OCI-LY3 (cell line): Measurements from ENCODE around the gene FXYD5.

Experiments used
- H2AFZ ChIP-seq: fragments of 200-600, 300-600 bp; shearing (Covaris generic); 2 replicates; pipeline ENCODE4 v1.6.0; 2014; ENCODE audit warnings: antibody characterized with exemption, low read depth, low read length
- H3K27ac ChIP-seq: fragments of 200-600, 300-600 bp; sonication (generic); 2 replicates; pipeline ENCODE4 v1.5.1; 2014; ENCODE audit warnings: mild to moderate bottlenecking, low read length, moderate library complexity, mixed read lengths
- H3K27me3 ChIP-seq: fragments of 200-600, 300-600 bp; sonication (generic); 2 replicates; pipeline ENCODE4 v1.6.1; 2014; ENCODE audit warnings: low read depth, low read length, mixed read lengths
- H3K36me3 ChIP-seq: fragments of 200-600, 300-600 bp; sonication (generic); replicated peaks from 2 replicates; pipeline ENCODE3; 2014; ENCODE audit warnings: low read depth, low read length, mixed read lengths
- H3K4me1 ChIP-seq: fragments of 300-600, 200-600 bp; sonication (generic); 2 replicates; pipeline ENCODE4 v1.6.1; 2014; ENCODE audit warnings: low read length, mixed read lengths
- H3K4me2 ChIP-seq: fragments of 200-600, 300-600 bp; sonication (generic); 2 replicates; pipeline ENCODE4 v1.6.1; 2014; ENCODE audit warnings: low read length, mixed read lengths
- H3K4me3 ChIP-seq: fragments of 300-600, 200-600 bp; sonication (generic); 2 replicates; pipeline ENCODE4 v1.5.1; 2014; ENCODE audit warnings: antibody characterized with exemption, mild to moderate bottlenecking, low read length, moderate library complexity
- H3K79me2 ChIP-seq: fragments of 300-600, 200-600 bp; shearing (Covaris generic); 2 replicates; pipeline ENCODE4 v1.6.1; 2014; ENCODE audit warnings: mild to moderate bottlenecking, low read length, mixed read lengths
- H3K9ac ChIP-seq: fragments of 300-600, 200-600 bp; shearing (Covaris generic); 2 replicates; pipeline ENCODE4 v1.6.0; 2014; ENCODE audit warnings: mild to moderate bottlenecking, low read length, moderate library complexity
- H3K9me3 ChIP-seq: fragments of 200-600, 300-600 bp; shearing (Covaris generic); 2 replicates; pipeline ENCODE4 v1.6.1; 2014; ENCODE audit warnings: low read length, mixed read lengths; ENCODE audit not compliant: insufficient read depth
- H4K20me1 ChIP-seq: fragments of 200-600, 300-600 bp; sonication (generic); 2 replicates; pipeline ENCODE4 v1.6.1; 2016; ENCODE audit warnings: low read length, mixed read lengths; ENCODE audit not compliant: insufficient read depth
- CTCF ChIP-seq: fragments of 200-600, 300-600 bp; sonication (generic); IDR thresholded peaks from 2 replicates; pipeline ENCODE4 v1.5.1; 2014; ENCODE audit warnings: antibody characterized with exemption, low read length, low read depth
- EZH2phosphoT487 ChIP-seq: fragments of 200-600 bp; shearing (Covaris generic); IDR thresholded peaks from 2 replicates; pipeline ENCODE4 v1.6.1; 2018; ENCODE audit warnings: antibody characterized with exemption, mixed run types, low read depth

FXYD5 gene

GRCh38 chr19:35143231-35143715, 11.3 kb upstream of the FXYD5 start, which contains the start of gene FXYD7:
Gene FXYD7 (plus strand): TSS chr19:35143255. CDS start chr19:35143334, 79 bp downstream.
- no peaks in the 10 kb centered on the region for H3K79me2 ChIP-seq
- TF ChIP-seq EZH2phosphoT487: no peak
- no peak for TF ChIP-seq CTCF
- no peaks in the 10 kb centered on the region for H3K9me3 ChIP-seq
- peak within 1 kb of the TSS; percentile 99 for H3K4me2 ChIP-seq
- H3K36me3 ChIP-seq: no peaks in the 10 kb centered on the region
- peak within 1 kb of the TSS; percentile 58; the same call in 1 of the 2 replicates for H3K9ac ChIP-seq
- H3K4me1 ChIP-seq: peaks cover 15% of the 10 kb centered on the region
- peak within 1 kb of the TSS; percentile 79 for H3K4me3 ChIP-seq
- no peaks in the 10 kb centered on the region for H4K20me1 ChIP-seq
- H2AFZ ChIP-seq: no peak within 1 kb of the TSS
- H3K27me3 ChIP-seq: peaks cover 21% of the 10 kb centered on the region
- no peak within 1 kb of the TSS for H3K27ac ChIP-seq

GRCh38 chr19:35143818-35144217, 10.7 kb upstream of the FXYD5 start:
- no peak for TF ChIP-seq EZH2phosphoT487
- TF ChIP-seq CTCF: no peak
- no peak overlapping the region for H3K27ac ChIP-seq
- H3K9ac ChIP-seq: no peak overlapping the region
- H3K4me3 ChIP-seq: no peak overlapping the region
- no peaks in the 10 kb centered on the region for H3K79me2 ChIP-seq
- H3K4me1 ChIP-seq: peaks cover 15% of the 10 kb centered on the region
- no peaks in the 10 kb centered on the region for H4K20me1 ChIP-seq
- no peak overlapping the region for H2AFZ ChIP-seq
- H3K27me3 ChIP-seq: peaks cover 21% of the 10 kb centered on the region
- no peaks in the 10 kb centered on the region for H3K36me3 ChIP-seq
- H3K9me3 ChIP-seq: no peaks in the 10 kb centered on the region
- no peak overlapping the region for H3K4me2 ChIP-seq

GRCh38 chr19:35144259-35144599, 10.3 kb upstream of the FXYD5 start:
- Histone ChIP-seq H3K4me1 (peaks cover 15% of the 10 kb centered on the region), H3K4me2 (no peak overlapping the region), H2AFZ (no peak overlapping the region), H3K79me2 (no peaks in the 10 kb centered on the region), H4K20me1 (no peaks in the 10 kb centered on the region), H3K9ac (no peak overlapping the region), H3K36me3 (no peaks in the 10 kb centered on the region), H3K4me3 (no peak overlapping the region), H3K27me3 (peaks cover 21% of the 10 kb centered on the region), H3K9me3 (no peaks in the 10 kb centered on the region), H3K27ac (no peak overlapping the region)
- TF ChIP-seq EZH2phosphoT487: no peak
- no peak for TF ChIP-seq CTCF

GRCh38 chr19:35144600-35145436, 9.7 kb upstream of the FXYD5 start:
- H3K4me1 ChIP-seq: peaks cover 15% of the 10 kb centered on the region
- no peak overlapping the region for H3K4me2 ChIP-seq
- no peak overlapping the region for H3K4me3 ChIP-seq
- no peaks in the 10 kb centered on the region for H4K20me1 ChIP-seq
- no peaks in the 10 kb centered on the region for H3K79me2 ChIP-seq
- no peaks in the 10 kb centered on the region for H3K9me3 ChIP-seq
- H3K27ac ChIP-seq: no peak overlapping the region
- H3K36me3 ChIP-seq: no peaks in the 10 kb centered on the region
- TF ChIP-seq CTCF (no peak), EZH2phosphoT487 (no peak)
- H3K9ac ChIP-seq: no peak overlapping the region
- H3K27me3 ChIP-seq: peaks cover 21% of the 10 kb centered on the region
- no peak overlapping the region for H2AFZ ChIP-seq
